ENCODE data around the gene ZNF660. TPM values are rescaled to one million over a fixed set of nuclear protein-coding genes. Genes with fewer than 3 reads are reported as not detected.
A peak's percentile ranks its signal among the peaks of the same experiment; 100 is the strongest.

ZNF660 gene
- total RNA-seq, 1 donor from 2014 or later: 5.5 TPM

DNA sequence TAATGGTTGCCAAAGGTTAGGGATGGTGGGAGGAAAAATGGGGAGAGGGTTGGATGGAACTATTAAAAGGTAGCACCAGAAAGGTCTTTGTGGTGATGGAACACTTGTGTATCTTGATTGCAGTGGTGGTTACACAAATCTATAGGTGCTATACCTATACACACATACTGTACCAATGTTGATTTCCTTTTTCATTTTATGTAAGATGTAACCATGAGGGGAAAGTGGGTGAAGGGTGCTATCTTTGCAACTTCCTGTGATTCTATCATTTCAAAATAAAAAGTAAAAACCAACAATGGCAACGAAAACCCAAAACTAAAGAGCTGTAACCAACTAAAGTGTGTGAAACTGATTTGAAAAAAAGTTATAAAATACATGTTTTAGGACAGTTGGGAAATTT, 63.0 kb downstream of the ZNF660 start:
- no peak for TF ChIP-seq EZH2 (IDR thresholded peaks at IDR 0.05; ENCODE audit: insufficient read depth, low read length)
- TF ChIP-seq, protein P1, sequence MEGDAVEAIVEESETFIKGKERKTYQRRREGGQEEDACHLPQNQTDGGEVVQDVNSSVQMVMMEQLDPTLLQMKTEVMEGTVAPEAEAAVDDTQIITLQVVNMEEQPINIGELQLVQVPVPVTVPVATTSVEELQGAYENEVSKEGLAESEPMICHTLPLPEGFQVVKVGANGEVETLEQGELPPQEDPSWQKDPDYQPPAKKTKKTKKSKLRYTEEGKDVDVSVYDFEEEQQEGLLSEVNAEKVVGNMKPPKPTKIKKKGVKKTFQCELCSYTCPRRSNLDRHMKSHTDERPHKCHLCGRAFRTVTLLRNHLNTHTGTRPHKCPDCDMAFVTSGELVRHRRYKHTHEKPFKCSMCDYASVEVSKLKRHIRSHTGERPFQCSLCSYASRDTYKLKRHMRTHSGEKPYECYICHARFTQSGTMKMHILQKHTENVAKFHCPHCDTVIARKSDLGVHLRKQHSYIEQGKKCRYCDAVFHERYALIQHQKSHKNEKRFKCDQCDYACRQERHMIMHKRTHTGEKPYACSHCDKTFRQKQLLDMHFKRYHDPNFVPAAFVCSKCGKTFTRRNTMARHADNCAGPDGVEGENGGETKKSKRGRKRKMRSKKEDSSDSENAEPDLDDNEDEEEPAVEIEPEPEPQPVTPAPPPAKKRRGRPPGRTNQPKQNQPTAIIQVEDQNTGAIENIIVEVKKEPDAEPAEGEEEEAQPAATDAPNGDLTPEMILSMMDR (IDR thresholded peaks at IDR 0.05; ENCODE audit: insufficient read depth, low read depth, low read length): no peak
- Histone ChIP-seq H3K79me2 (ENCODE audit: insufficient read depth, low read length) (peaks cover 28% of the 10 kb centered on the region), H3K4me2 (ENCODE audit: low read length) (peak overlapping the region; percentile 88), H3K36me3 (ENCODE audit: insufficient read depth, low read length) (peaks cover 30% of the 10 kb centered on the region), H3K27ac (ENCODE audit: low read depth, low read length) (no peak overlapping the region), H3K9me3 (ENCODE audit: insufficient read depth, low read depth, low read length) (peaks cover 18% of the 10 kb centered on the region), H3K4me1 (ENCODE audit: insufficient read depth, low read length) (no peaks in the 10 kb centered on the region), H3K4me3 (ENCODE audit: insufficient read depth, low read depth, low read length) (no peak overlapping the region), H3K27me3 (ENCODE audit: insufficient read depth, low read length) (no peaks in the 10 kb centered on the region), H3K9ac (ENCODE audit: low read length) (no peak overlapping the region), H4K20me1 (ENCODE audit: insufficient read depth, low read length) (no peaks in the 10 kb centered on the region), H2AFZ (ENCODE audit: low read depth, low read length) (peak overlapping the region; percentile 62)
- Mint-ChIP-seq H3K9me3 (ENCODE audit: unreplicated experiment) (peaks cover 10% of the 10 kb centered on the region), H3K36me3 (ENCODE audit: low read depth, unreplicated experiment) (peaks cover 33% of the 10 kb centered on the region), H3K4me3 (ENCODE audit: unreplicated experiment) (peak overlapping the region; percentile 91), H3K27me3 (ENCODE audit: low read depth, unreplicated experiment) (no peaks in the 10 kb centered on the region), H3K4me1 (ENCODE audit: low read depth, unreplicated experiment) (peaks cover 9% of the 10 kb centered on the region), H3K27ac (ENCODE audit: unreplicated experiment) (no peak overlapping the region)
- no peak for FAIRE-seq
- DNase-seq (ENCODE audit: low read depth): no peak

DNA sequence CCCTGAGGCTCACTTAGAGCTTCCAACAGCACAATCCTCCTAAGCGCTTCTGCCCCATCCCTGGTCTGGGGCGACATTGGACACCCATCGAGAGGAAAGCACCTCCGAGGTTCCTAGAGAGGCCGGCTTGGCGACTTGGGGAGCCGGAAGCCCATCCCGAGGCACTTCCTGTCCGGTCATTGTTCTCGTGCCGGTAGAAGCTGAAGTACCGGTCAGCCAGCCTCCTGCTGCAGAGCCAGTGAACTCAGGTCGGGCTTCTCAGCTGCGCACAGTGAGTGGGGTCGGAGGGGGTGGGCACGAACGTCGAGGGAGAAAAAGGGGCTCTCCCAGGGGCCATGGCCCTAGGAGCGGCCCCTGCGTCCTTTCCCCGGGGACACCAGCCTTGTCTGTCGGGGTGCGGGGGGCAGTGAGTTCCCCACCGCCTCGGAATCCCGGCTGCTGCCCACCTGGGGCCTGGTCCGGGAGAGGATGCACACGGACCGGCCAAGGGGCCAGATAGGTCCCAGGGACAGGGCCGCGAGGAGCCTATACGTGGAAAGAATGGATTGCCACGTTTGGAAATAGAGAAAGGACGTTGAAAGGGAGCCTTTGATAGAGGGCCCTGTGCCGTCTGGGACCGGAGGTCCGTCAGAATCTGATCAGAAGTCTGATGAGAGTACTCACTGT, 63.9 kb downstream of the ZNF660 start, which contains the start of gene ZNF35:
ZNF35 (plus strand) TSS at position 169 of the 666 bp plus-strand sequence. CDS start 2,336 bp downstream, outside the sequence.
- no peaks in the 10 kb centered on the region for H3K27me3 ChIP-seq (ENCODE audit: insufficient read depth, low read length)
- H3K36me3 ChIP-seq (ENCODE audit: insufficient read depth, low read length): peaks cover 31% of the 10 kb centered on the region
- no peak for TF ChIP-seq EZH2 (IDR thresholded peaks at IDR 0.05; ENCODE audit: insufficient read depth, low read length)
- TF ChIP-seq, protein P1 (IDR thresholded peaks at IDR 0.05; ENCODE audit: insufficient read depth, low read depth, low read length): no peak
- peak within 1 kb of the TSS; percentile 88 for H3K4me2 ChIP-seq (ENCODE audit: low read length)
- no peaks in the 10 kb centered on the region for H3K4me1 ChIP-seq (ENCODE audit: insufficient read depth, low read length)
- peaks cover 2% of the 10 kb centered on the region for H3K9me3 Mint-ChIP-seq (ENCODE audit: unreplicated experiment)
- peak within 1 kb of the TSS; percentile 62 for H2AFZ ChIP-seq (ENCODE audit: low read depth, low read length)
- no peaks in the 10 kb centered on the region for H4K20me1 ChIP-seq (ENCODE audit: insufficient read depth, low read length)
- peak within 1 kb of the TSS; percentile 64 for H3K27ac ChIP-seq (ENCODE audit: low read depth, low read length)
- H3K9me3 ChIP-seq (ENCODE audit: insufficient read depth, low read depth, low read length): peaks cover 13% of the 10 kb centered on the region
- peak within 1 kb of the TSS; percentile 77 for H3K4me3 ChIP-seq (ENCODE audit: insufficient read depth, low read depth, low read length)
- peaks cover 31% of the 10 kb centered on the region for H3K79me2 ChIP-seq (ENCODE audit: insufficient read depth, low read length)
- peak within 1 kb of the TSS; percentile 92 for H3K27ac Mint-ChIP-seq (ENCODE audit: unreplicated experiment)
- H3K4me1 Mint-ChIP-seq (ENCODE audit: low read depth, unreplicated experiment): peaks cover 9% of the 10 kb centered on the region
- H3K4me3 Mint-ChIP-seq (ENCODE audit: unreplicated experiment): peak within 1 kb of the TSS; percentile 91
- DNase-seq (ENCODE audit: low read depth): peak; percentile 90
- peak within 1 kb of the TSS; percentile 90 for H3K9ac ChIP-seq (ENCODE audit: low read length)
- H3K27me3 Mint-ChIP-seq (ENCODE audit: low read depth, unreplicated experiment): no peaks in the 10 kb centered on the region
- H3K36me3 Mint-ChIP-seq (ENCODE audit: low read depth, unreplicated experiment): peaks cover 30% of the 10 kb centered on the region
- FAIRE-seq: no peak

Other genes starting within 250 kb of the ZNF660 start
- gene TCAIM, start 246.2 kb upstream of the ZNF660 start, total RNA-seq: 22.8 and 25.5 TPM in 2 replicates
- gene ZNF445, start 107.3 kb upstream of the ZNF660 start, total RNA-seq: 20.9 and 21.3 TPM in 2 replicates
- 4.8 and 5.7 TPM in 2 replicates for gene ZKSCAN7, start 29.8 kb upstream of the ZNF660 start, total RNA-seq
- gene ZNF197, start 40.1 kb downstream of the ZNF660 start, total RNA-seq: 20.4 and 23.6 TPM in 2 replicates
- gene ZNF35, start 63.8 kb downstream of the ZNF660 start, total RNA-seq: 14.5 and 16.8 TPM in 2 replicates
- 1.9 and 2.2 TPM in 2 replicates for gene ZNF502, start 127.7 kb downstream of the ZNF660 start, total RNA-seq
- gene ZNF501, start 144.7 kb downstream of the ZNF660 start, total RNA-seq: 1.2 and 2.2 TPM in 2 replicates
- gene KIAA1143, start 176.7 kb downstream of the ZNF660 start, total RNA-seq: 17.8 and 19.5 TPM in 2 replicates
- 0.82 and 1.5 TPM in 2 replicates for gene KIF15, start 176.8 kb downstream of the ZNF660 start, total RNA-seq

All from astrocyte (in vitro differentiated cells and primary cell).